ENCODE measurements around the gene OSBPL8. TPM values are rescaled to one million over a fixed set of nuclear protein-coding genes. Genes with fewer than 3 reads are reported as not detected.

Gene OSBPL8
- total and polyA plus RNA-seq, 9 of the 15 experiments (the other 6 are each of a cell fraction or from before 2014, with no cell fraction given), result 17.4 to 82.7 (median 42.8) TPM

DNA sequence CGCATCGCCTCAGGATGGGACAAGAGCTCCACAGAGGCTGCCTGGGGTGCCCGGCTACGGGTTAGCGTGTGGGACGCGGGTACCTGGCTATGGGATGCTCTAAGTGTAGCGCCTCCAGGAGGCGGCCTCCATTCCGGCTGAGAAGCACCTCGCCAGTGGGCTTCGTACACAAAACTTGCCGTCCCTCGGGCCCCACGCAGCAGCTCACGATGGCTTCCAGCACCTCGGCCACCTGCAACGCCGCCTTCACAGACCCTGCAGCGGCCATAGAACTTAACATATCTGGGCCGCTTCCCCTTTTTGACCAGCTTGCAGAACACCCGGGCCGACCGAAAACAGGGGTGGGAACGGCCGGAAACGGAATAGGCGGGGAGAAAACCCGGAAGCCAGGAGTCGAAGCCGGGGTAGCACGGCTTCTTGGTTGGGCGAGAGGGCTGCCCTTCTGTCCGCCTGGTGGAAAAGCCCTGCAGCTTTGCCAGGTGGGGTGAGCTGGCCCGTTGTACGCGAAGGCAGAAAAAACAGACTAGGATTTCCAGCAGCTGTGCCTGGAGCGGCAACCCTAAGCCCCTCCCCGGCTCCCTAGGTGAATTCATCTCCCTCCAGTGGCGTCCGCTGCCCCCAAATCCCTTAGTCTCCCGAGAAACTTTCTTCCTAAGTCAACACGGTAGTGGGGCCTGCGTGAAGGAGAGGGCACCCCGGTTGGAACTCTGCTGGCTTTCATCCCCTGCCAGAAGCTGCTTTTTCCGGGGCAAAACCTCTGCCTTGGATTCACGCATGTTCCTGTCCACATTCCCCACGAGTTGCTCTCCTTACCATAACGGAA, 211.3 kb downstream of the OSBPL8 start, which contains the start of gene BBS10 (continued):
- no peak for TF ChIP-seq GMEB1 (CRISPR knock-in tag; IDR thresholded peaks at IDR 0.05)
- TF ChIP-seq HOMEZ (CRISPR knock-in tag; IDR thresholded peaks at IDR 0.05), result no peak
- TF ChIP-seq TAF9B (IDR thresholded peaks at IDR 0.05; ENCODE audit: partially characterized antibody), result peak; percentile 76
- peak; percentile 21 for TF ChIP-seq FOS (IDR thresholded peaks at IDR 0.05; ENCODE audit: extremely low read depth, insufficient read length)
- TF ChIP-seq ZNF740 (CRISPR knock-in tag; IDR thresholded peaks at IDR 0.05), result no peak
- TF ChIP-seq ZNF740 (tag; IDR thresholded peaks at IDR 0.05), result no peak
- peak; percentile 56; the same call in 1 of the 2 replicates for TF ChIP-seq MBD2 (IDR thresholded peaks at IDR 0.05; ENCODE audit: borderline replicate concordance, low read depth)
- peak; percentile 89 for TF ChIP-seq L3MBTL2 (IDR thresholded peaks at IDR 0.05)
- TF ChIP-seq DNMT1 (IDR thresholded peaks at IDR 0.05), result peak; percentile 51; the same call in 1 of the 2 replicates
- TF ChIP-seq MYNN (IDR thresholded peaks at IDR 0.05), result no peak; the same call in 1 of the 2 replicates
- no peak for TF ChIP-seq MYNN (CRISPR knock-in tag; IDR thresholded peaks at IDR 0.05)
- no peak for TF ChIP-seq ATF1 (CRISPR knock-in tag; IDR thresholded peaks at IDR 0.05)
- TF ChIP-seq ATF1 (tag; IDR thresholded peaks at IDR 0.05), result peak; percentile 51; the same call in 1 of the 2 replicates
- TF ChIP-seq KDM4B (IDR thresholded peaks at IDR 0.05; ENCODE audit: borderline replicate concordance in 2 of 2, low read depth in 1 of 2), result peak in 1 of 2 experiments; percentile 89; a peak in 1 of 4 replicates
- TF ChIP-seq E2F8 (IDR thresholded peaks at IDR 0.05; ENCODE audit: low read depth, partially characterized antibody), result peak; percentile 93
- TF ChIP-seq, protein P1, sequence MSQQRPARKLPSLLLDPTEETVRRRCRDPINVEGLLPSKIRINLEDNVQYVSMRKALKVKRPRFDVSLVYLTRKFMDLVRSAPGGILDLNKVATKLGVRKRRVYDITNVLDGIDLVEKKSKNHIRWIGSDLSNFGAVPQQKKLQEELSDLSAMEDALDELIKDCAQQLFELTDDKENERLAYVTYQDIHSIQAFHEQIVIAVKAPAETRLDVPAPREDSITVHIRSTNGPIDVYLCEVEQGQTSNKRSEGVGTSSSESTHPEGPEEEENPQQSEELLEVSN (IDR thresholded peaks at IDR 0.05; ENCODE audit: borderline replicate concordance in 1 of 2, extremely low read depth in 1 of 2, insufficient read depth in 1 of 2, insufficient read length in 1 of 2, low read depth in 1 of 2, low read length in 1 of 2, poor library complexity in 1 of 2, severe bottlenecking in 1 of 2), result peak; percentile 63 to 86
- TF ChIP-seq GABPA (tag; conservative IDR thresholded peaks at IDR 0.05; ENCODE audit: low read depth), result peak; percentile 98
- no peak for TF ChIP-seq TAF15 (IDR thresholded peaks at IDR 0.05; ENCODE audit: low read depth, low read length)
- TF ChIP-seq ELF4 (CRISPR knock-in tag; IDR thresholded peaks at IDR 0.05), result peak; percentile 72; the same call in 1 of the 2 replicates
